ENCODE data around the gene NOS2.
"Not testable (repeated sequence)": the region's sequence is repeated elsewhere in the genome, so short reads cannot be mapped to it uniquely, and the experiment has no call there.

DNA sequence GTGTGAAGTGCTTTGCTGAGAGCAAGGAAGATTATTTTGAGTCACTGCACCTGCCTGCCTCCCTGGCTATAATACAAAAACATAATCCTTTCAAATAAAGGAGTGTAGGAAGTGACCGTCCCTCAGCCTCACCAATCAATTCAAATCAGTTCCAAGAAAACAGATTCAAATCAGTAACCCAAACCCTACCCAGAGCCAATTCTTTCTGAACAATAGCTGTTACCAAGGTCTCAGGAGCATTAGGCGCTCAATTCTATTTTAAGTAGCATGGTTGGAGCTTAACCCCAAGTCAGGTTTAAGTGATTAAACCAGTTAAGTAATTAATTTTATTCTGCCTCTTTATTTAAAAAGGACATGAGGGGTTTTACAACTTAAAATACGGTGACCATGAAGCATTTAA is 38.3 kb upstream of the NOS2 start:
- TF ChIP-seq CTCF (IDR thresholded peaks at IDR 0.05; ENCODE audit: low read depth, low read length, poor library complexity, severe bottlenecking); EZH2phosphoT487 (IDR thresholded peaks at IDR 0.05; ENCODE audit: borderline replicate concordance, low read length): not testable (repeated sequence)
